ENCODE results near the gene CCR7.

The CCR7 gene

DNA sequence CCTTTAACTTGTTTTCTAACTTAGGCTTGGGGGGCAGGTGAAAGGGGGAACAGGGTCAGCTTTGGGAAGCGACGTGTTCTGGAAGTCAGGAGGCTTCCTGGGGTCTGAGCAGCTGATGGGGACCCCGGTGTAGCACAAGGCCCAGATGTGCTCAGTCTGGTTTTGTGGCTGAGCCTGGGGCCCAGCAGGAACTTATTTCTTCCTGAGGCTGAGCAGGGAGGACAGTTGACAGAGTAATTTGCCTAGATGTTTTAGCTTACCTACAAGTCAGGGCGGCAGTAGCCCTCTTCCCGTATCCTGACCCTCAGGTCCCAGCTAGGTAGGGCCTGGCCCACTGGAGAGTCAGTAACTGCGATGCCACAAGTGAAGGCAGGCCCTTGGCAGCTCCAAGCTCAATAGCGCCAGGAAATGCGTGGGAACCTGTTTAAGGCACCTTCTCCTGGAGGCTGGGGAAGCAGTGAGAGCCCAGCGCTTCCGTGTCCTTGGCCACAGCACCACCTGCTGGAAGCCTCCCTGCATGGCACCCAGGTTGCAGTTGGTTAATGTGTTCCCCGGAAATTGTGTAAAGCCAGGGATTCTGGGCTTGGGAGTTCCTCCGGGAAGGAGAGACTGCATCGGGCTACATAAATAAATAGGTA lies 5.2 kb downstream of the CCR7 start:
- Histone ChIP-seq H3K4me2 (ENCODE audit: low read length) (peak overlapping the region; percentile 59), H3K4me1 (no peaks in the 10 kb centered on the region), H3K27me3 (ENCODE audit: control insufficient read depth, insufficient read depth, low read length) (no peaks in the 10 kb centered on the region), H2AFZ (peak overlapping the region; percentile 45), H3K36me3 (ENCODE audit: control insufficient read depth, insufficient read depth, low read length) (no peaks in the 10 kb centered on the region), H3K27ac (no peak overlapping the region), H3K9me3 (ENCODE audit: control insufficient read depth, low read length) (no peaks in the 10 kb centered on the region), H3K9ac (no peak overlapping the region), H3K4me3 (ENCODE audit: low read depth, low read length) (no peak overlapping the region), H3K79me2 (no peaks in the 10 kb centered on the region)
- TF ChIP-seq, protein P1, sequence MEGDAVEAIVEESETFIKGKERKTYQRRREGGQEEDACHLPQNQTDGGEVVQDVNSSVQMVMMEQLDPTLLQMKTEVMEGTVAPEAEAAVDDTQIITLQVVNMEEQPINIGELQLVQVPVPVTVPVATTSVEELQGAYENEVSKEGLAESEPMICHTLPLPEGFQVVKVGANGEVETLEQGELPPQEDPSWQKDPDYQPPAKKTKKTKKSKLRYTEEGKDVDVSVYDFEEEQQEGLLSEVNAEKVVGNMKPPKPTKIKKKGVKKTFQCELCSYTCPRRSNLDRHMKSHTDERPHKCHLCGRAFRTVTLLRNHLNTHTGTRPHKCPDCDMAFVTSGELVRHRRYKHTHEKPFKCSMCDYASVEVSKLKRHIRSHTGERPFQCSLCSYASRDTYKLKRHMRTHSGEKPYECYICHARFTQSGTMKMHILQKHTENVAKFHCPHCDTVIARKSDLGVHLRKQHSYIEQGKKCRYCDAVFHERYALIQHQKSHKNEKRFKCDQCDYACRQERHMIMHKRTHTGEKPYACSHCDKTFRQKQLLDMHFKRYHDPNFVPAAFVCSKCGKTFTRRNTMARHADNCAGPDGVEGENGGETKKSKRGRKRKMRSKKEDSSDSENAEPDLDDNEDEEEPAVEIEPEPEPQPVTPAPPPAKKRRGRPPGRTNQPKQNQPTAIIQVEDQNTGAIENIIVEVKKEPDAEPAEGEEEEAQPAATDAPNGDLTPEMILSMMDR (IDR thresholded peaks at IDR 0.05), result peak; percentile 93

DNA sequence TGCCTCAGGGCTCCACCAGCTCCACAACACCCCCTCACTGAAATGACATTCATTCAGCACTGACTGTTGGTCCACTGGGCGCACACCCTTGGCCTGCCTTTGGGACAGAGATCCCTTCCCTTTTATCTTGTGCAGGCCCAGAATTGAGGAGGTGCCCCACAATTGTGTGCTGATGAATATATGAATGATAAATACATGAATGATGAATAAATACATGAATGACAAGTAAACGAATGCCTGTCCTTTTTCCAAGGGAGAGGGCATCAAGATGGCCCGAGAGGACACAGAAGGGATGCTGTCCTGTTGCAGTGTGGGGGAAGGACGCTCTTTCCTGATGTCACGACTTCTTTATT lies 5.7 kb downstream of the CCR7 start:
- TF ChIP-seq, protein P1 (IDR thresholded peaks at IDR 0.05), result no peak
- H3K79me2 ChIP-seq, result no peaks in the 10 kb centered on the region
- no peak overlapping the region for H3K4me2 ChIP-seq (ENCODE audit: low read length)
- H3K27ac ChIP-seq, result no peak overlapping the region
- H3K9ac ChIP-seq, result no peak overlapping the region
- H3K36me3 ChIP-seq (ENCODE audit: control insufficient read depth, insufficient read depth, low read length), result no peaks in the 10 kb centered on the region
- H3K27me3 ChIP-seq (ENCODE audit: control insufficient read depth, insufficient read depth, low read length), result no peaks in the 10 kb centered on the region
- H2AFZ ChIP-seq, result no peak overlapping the region
- no peaks in the 10 kb centered on the region for H3K4me1 ChIP-seq
- H3K4me3 ChIP-seq (ENCODE audit: low read depth, low read length), result no peak overlapping the region
- no peaks in the 10 kb centered on the region for H3K9me3 ChIP-seq (ENCODE audit: control insufficient read depth, low read length)

GRCh38 chr17:40558890-40559563 lies 6.2 kb downstream of the CCR7 start:
- Histone ChIP-seq H3K4me2 (ENCODE audit: low read length) (no peak overlapping the region), H3K9me3 (ENCODE audit: control insufficient read depth, low read length) (no peaks in the 10 kb centered on the region), H2AFZ (no peak overlapping the region), H3K27ac (no peak overlapping the region), H3K27me3 (ENCODE audit: control insufficient read depth, insufficient read depth, low read length) (no peaks in the 10 kb centered on the region), H3K4me1 (no peaks in the 10 kb centered on the region), H3K36me3 (ENCODE audit: control insufficient read depth, insufficient read depth, low read length) (no peaks in the 10 kb centered on the region), H3K79me2 (no peaks in the 10 kb centered on the region), H3K4me3 (ENCODE audit: low read depth, low read length) (no peak overlapping the region), H3K9ac (no peak overlapping the region)
- TF ChIP-seq, protein P1 (IDR thresholded peaks at IDR 0.05), result no peak

DNA sequence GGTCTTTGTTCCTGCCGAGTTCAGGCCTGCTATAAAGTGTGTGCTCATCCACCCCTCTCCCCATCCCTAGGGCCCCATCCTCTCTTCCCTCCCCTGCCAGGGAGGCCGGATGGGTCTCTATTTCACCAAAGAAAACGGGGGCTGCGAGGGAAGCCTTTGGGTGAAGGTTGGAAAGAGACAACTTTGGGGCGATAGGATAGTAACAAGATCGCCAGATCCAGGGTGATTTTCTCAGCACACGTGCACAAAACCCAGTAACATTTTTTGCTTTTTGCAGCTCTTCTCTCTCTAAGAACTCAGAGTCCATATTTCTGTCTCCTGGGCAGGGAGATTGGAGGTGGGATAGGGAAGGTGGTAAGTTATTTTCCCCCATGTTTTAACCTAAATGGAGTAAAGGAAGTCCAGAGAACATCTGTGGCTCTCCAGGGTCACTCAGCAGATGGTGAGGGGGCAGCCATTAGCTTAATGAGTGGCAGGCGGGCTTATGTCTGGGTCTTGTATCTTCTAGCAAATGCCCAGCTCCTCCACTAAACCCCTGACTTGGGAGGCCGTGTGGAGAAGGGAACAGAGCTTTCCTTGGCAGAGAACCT lies 6.9 kb downstream of the CCR7 start:
- H2AFZ ChIP-seq, result no peak overlapping the region
- H3K27ac ChIP-seq, result peak overlapping the region; percentile 11
- H3K4me1 ChIP-seq, result no peaks in the 10 kb centered on the region
- no peaks in the 10 kb centered on the region for H3K36me3 ChIP-seq (ENCODE audit: control insufficient read depth, insufficient read depth, low read length)
- H3K27me3 ChIP-seq (ENCODE audit: control insufficient read depth, insufficient read depth, low read length), result no peaks in the 10 kb centered on the region
- TF ChIP-seq, protein P1 (IDR thresholded peaks at IDR 0.05), result no peak
- H3K9me3 ChIP-seq (ENCODE audit: control insufficient read depth, low read length), result no peaks in the 10 kb centered on the region
- no peaks in the 10 kb centered on the region for H3K79me2 ChIP-seq
- H3K4me2 ChIP-seq (ENCODE audit: low read length), result no peak overlapping the region
- H3K4me3 ChIP-seq (ENCODE audit: low read depth, low read length), result no peak overlapping the region
- H3K9ac ChIP-seq, result no peak overlapping the region

All from parathyroid adenoma (tissue), 2 donors.